Endothelial cell of umbilical vein (primary cell): ENCODE results near the gene PROX1.

ENCODE experiments used
- JUN ChIP-seq: IDR thresholded peaks from 2 replicates; pipeline ENCODE4 v1.6.1; 2011; ENCODE audit warnings: borderline replicate concordance, low read depth; ENCODE audit not compliant: insufficient read length, insufficient read depth
- POLR2A ChIP-seq: IDR thresholded peaks from 2 replicates; pipeline ENCODE4 v1.6.1; 2012; ENCODE audit warnings: low read depth, mild to moderate bottlenecking, control low read depth, low read length
- POLR2AphosphoS5 ChIP-seq: IDR thresholded peaks from 2 replicates; pipeline ENCODE4 v1.6.1; 2012; ENCODE audit warnings: low read depth, mild to moderate bottlenecking, control low read depth, low read length, moderate library complexity; ENCODE audit not compliant: insufficient read depth
- TF ChIP-seq, protein P1 (sequence below), 2 donors: IDR thresholded peaks; 1 replicate in 1 of 2; 2 replicates in 1 of 2; pipeline ENCODE4 v1.5.1; 2011; ENCODE audit warnings: low read length in 2 of 2, mild to moderate bottlenecking in 2 of 2, moderate library complexity in 2 of 2, control low read depth in 1 of 2, inconsistent platforms in 1 of 2, low read depth in 1 of 2; ENCODE audit not compliant: insufficient read depth in 1 of 2; ENCODE audit errors: extremely low read depth in 1 of 2
- TF ChIP-seq, protein P2 (sequence below): IDR thresholded peaks from 2 replicates; pipeline ENCODE4 v1.6.1; 2011; ENCODE audit not compliant: insufficient read depth, insufficient read length

DNA sequence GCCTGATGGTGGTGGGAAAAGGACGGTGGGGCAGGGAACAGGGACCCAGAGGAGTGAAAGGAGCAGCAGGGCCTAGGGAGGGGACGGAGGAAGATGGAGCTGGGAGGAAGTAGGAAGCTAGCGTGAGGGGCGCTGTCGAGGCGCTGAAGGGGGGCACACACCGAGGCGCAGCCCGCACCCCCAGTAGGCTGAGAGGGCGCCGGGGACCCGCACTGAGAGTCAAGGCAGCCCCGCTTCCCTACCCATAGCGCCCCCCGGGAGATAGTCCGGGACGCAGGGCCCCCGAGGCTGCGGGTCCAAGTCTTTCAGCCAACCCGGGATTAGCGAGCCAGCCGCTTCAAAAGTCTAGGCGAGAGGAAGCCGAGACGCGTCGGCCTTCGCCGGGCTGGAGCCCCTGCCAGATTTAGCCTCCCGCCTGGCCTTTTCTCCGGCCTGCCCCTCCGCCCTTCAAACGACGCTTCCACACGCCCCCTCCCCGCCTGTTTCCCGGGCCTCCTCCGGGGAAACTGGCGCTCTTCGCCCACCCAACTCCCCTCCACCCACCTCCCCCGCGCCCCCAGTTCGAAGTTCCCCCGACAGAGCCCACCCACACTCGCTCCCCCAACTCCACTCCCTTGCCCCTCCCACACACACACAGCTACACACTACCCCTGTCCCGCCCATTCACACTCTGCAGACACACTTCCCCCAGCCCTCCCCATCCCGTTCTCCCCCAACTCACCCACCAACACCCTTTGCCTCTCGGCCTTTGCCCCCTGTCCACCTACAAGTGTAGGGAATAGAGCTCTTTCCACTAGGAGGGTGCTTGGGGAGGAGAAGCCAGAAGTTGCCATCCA, 7.8 kb upstream of the PROX1 start:
- TF ChIP-seq, protein P1, sequence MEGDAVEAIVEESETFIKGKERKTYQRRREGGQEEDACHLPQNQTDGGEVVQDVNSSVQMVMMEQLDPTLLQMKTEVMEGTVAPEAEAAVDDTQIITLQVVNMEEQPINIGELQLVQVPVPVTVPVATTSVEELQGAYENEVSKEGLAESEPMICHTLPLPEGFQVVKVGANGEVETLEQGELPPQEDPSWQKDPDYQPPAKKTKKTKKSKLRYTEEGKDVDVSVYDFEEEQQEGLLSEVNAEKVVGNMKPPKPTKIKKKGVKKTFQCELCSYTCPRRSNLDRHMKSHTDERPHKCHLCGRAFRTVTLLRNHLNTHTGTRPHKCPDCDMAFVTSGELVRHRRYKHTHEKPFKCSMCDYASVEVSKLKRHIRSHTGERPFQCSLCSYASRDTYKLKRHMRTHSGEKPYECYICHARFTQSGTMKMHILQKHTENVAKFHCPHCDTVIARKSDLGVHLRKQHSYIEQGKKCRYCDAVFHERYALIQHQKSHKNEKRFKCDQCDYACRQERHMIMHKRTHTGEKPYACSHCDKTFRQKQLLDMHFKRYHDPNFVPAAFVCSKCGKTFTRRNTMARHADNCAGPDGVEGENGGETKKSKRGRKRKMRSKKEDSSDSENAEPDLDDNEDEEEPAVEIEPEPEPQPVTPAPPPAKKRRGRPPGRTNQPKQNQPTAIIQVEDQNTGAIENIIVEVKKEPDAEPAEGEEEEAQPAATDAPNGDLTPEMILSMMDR (IDR thresholded peaks at IDR 0.05; ENCODE audit: extremely low read depth in 1 of 2, insufficient read depth in 1 of 2, low read depth in 1 of 2, low read length in 2 of 2), result no peak
- TF ChIP-seq POLR2A (no peak), POLR2AphosphoS5 (no peak), JUN (no peak)
- TF ChIP-seq, protein P2, sequence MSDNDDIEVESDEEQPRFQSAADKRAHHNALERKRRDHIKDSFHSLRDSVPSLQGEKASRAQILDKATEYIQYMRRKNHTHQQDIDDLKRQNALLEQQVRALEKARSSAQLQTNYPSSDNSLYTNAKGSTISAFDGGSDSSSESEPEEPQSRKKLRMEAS, result no peak
